ENCODE data around the gene PRORP.

Gene PRORP

DNA sequence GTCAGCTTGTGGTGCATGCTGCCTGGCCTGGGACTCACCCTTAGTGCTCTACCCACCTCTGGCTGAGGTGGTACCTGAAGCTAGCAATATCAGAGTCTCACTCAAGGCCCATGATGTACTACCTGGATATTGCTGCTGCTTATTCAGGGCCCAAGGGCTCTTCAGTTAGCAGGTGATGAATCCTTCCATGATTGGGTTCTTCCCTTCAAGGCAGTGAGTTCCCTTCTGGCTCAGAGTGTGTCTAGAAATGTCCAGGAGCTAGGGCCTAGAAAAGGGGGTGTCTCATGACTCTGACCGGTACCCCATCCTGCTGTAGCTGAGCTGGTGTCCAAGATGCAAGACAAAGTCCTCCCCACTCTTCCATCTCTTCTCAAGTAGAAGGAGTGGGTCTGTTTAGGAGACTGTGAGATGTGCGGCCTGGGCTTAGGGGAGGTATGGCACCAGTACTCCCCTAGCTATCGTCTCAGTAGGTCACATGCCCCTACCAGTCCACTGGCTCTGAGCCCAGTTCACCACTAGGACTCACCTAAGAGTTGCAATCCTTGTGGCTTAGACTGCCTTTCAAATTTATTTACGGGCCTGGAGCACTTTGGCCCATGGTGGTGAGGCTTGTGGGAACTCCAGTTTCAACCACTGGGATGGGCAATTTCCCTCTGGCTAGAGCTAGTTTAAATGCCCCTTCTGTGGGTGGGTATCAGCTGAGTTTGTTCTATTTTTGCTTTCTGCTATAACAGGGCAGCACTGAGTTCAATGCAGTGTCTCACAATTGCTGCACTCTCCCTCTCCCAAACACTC lies 12.2 kb downstream of the PRORP start:
- no peaks in the 10 kb centered on the region for H3K4me1 ChIP-seq (ENCODE audit: control insufficient read depth, insufficient read depth, low read length)
- H3K27ac ChIP-seq (ENCODE audit: extremely low read depth, low read depth, low read length), result no peak overlapping the region
- ChIA-PET CTCF (interaction anchor here (0.7 kb wide), 1 partner anchor 96 kb away, joined by 4 read pairs; no protein-coding TSS in a partner anchor), POLR2A (interaction anchor here (1.2 kb wide), 1 partner anchor 13 kb away, joined by 4 read pairs; the partner anchor contains the start of gene PPP2R3C)
- no peaks in the 10 kb centered on the region for H3K9me3 ChIP-seq (ENCODE audit: control insufficient read depth, insufficient read depth, low read depth, low read length)
- H3K36me3 ChIP-seq (ENCODE audit: control insufficient read depth in 2 of 2, insufficient read depth in 1 of 2, low read length in 2 of 2), result peaks cover 12 to 37% of the 10 kb centered on the region in 2 experiments; a peak in 2 of 3 replicates
- no peak for TF ChIP-seq ZNF16 (tag by site-specific recombination; IDR thresholded peaks at IDR 0.05; ENCODE audit: low read depth)
- TF ChIP-seq ZNF354C (tag by site-specific recombination; IDR thresholded peaks at IDR 0.05; ENCODE audit: borderline replicate concordance, low read depth), result no peak
- TF ChIP-seq, protein P1, sequence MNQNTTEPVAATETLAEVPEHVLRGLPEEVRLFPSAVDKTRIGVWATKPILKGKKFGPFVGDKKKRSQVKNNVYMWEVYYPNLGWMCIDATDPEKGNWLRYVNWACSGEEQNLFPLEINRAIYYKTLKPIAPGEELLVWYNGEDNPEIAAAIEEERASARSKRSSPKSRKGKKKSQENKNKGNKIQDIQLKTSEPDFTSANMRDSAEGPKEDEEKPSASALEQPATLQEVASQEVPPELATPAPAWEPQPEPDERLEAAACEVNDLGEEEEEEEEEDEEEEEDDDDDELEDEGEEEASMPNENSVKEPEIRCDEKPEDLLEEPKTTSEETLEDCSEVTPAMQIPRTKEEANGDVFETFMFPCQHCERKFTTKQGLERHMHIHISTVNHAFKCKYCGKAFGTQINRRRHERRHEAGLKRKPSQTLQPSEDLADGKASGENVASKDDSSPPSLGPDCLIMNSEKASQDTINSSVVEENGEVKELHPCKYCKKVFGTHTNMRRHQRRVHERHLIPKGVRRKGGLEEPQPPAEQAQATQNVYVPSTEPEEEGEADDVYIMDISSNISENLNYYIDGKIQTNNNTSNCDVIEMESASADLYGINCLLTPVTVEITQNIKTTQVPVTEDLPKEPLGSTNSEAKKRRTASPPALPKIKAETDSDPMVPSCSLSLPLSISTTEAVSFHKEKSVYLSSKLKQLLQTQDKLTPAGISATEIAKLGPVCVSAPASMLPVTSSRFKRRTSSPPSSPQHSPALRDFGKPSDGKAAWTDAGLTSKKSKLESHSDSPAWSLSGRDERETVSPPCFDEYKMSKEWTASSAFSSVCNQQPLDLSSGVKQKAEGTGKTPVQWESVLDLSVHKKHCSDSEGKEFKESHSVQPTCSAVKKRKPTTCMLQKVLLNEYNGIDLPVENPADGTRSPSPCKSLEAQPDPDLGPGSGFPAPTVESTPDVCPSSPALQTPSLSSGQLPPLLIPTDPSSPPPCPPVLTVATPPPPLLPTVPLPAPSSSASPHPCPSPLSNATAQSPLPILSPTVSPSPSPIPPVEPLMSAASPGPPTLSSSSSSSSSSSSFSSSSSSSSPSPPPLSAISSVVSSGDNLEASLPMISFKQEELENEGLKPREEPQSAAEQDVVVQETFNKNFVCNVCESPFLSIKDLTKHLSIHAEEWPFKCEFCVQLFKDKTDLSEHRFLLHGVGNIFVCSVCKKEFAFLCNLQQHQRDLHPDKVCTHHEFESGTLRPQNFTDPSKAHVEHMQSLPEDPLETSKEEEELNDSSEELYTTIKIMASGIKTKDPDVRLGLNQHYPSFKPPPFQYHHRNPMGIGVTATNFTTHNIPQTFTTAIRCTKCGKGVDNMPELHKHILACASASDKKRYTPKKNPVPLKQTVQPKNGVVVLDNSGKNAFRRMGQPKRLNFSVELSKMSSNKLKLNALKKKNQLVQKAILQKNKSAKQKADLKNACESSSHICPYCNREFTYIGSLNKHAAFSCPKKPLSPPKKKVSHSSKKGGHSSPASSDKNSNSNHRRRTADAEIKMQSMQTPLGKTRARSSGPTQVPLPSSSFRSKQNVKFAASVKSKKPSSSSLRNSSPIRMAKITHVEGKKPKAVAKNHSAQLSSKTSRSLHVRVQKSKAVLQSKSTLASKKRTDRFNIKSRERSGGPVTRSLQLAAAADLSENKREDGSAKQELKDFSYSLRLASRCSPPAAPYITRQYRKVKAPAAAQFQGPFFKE (tag by site-specific recombination; IDR thresholded peaks at IDR 0.05; ENCODE audit: borderline replicate concordance), result no peak
- no peak for TF ChIP-seq ZNF521 (tag by site-specific recombination; IDR thresholded peaks at IDR 0.05)
- H3K4me3 ChIP-seq (ENCODE audit: low read depth, low read length), result no peak overlapping the region

DNA sequence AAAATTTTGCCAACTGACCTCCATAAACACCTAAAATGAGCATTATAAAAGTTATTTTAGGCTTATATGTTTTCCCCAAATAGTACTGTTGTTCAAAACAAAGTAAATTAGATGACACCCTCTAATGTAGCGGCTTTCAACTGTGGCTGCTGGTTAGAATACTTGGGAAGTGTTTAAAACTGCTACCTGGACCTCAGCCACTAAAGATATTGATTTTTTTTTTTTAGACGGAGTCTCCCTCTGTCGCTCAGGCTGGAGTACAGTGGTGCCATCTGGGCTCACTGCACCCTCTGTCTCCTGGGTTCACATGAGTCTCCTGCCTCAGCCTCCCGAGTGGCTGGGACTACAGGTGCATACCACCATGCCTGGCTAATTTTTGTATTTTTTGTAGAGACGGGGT lies 16.2 kb downstream of the PRORP start:
- ChIA-PET POLR2A (no interaction called here), CTCF (interaction anchor here (0.6 to 3.5 kb wide), 3 partner anchors 268 to 284 kb away, joined by 3 to 15 read pairs (median 3); no protein-coding TSS in a partner anchor)
- TF ChIP-seq ZNF548 (tag by site-specific recombination; IDR thresholded peaks at IDR 0.05), result no peak
- TF ChIP-seq, protein P2, sequence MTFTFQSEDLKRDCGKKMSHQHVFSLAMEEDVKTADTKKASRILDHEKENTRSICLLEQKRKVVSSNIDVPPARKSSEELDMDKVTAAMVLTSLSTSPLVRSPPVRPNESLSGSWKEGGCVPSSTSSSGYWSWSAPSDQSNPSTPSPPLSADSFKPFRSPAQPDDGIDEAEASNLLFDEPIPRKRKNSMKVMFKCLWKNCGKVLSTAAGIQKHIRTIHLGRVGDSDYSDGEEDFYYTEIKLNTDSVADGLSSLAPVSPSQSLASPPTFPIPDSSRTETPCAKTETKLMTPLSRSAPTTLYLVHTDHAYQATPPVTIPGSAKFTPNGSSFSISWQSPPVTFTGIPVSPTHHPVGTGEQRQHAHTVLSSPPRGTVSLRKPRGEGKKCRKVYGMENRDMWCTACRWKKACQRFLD (tag by site-specific recombination; IDR thresholded peaks at IDR 0.05), result no peak
- TF ChIP-seq ZNF175 (tag by site-specific recombination; IDR thresholded peaks at IDR 0.05), result no peak
- TF ChIP-seq, protein P3, sequence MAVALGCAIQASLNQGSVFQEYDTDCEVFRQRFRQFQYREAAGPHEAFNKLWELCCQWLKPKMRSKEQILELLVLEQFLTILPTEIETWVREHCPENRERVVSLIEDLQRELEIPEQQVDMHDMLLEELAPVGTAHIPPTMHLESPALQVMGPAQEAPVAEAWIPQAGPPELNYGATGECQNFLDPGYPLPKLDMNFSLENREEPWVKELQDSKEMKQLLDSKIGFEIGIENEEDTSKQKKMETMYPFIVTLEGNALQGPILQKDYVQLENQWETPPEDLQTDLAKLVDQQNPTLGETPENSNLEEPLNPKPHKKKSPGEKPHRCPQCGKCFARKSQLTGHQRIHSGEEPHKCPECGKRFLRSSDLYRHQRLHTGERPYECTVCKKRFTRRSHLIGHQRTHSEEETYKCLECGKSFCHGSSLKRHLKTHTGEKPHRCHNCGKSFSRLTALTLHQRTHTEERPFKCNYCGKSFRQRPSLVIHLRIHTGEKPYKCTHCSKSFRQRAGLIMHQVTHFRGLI (tag by site-specific recombination; IDR thresholded peaks at IDR 0.05), result no peak
- no peak for TF ChIP-seq GLI2 (tag by site-specific recombination; IDR thresholded peaks at IDR 0.05; ENCODE audit: borderline replicate concordance, low read depth)
- no peak for TF ChIP-seq ZNF138 (tag by site-specific recombination; IDR thresholded peaks at IDR 0.05; ENCODE audit: borderline replicate concordance)
- Histone ChIP-seq H3K4me3 (ENCODE audit: low read depth, low read length) (no peak overlapping the region), H3K9me3 (ENCODE audit: control insufficient read depth, insufficient read depth, low read depth, low read length) (no peaks in the 10 kb centered on the region), H3K36me3 (ENCODE audit: control insufficient read depth in 2 of 2, insufficient read depth in 1 of 2, low read length in 2 of 2) (peaks cover 3 to 33% of the 10 kb centered on the region in 2 experiments; a peak in 2 of 3 replicates), H3K27ac (ENCODE audit: extremely low read depth, low read depth, low read length) (no peak overlapping the region), H3K4me1 (ENCODE audit: control insufficient read depth, insufficient read depth, low read length) (no peaks in the 10 kb centered on the region)
